ENCODE results near the gene C4orf50.

GRCh38 chr4:5892323-5893003 is 125.8 kb downstream of the C4orf50 start:
- no peak for TF ChIP-seq EZH2 (IDR thresholded peaks at IDR 0.05; ENCODE audit: insufficient read depth, poor library complexity, severe bottlenecking)
- no peak for TF ChIP-seq EZH2phosphoT487 (IDR thresholded peaks at IDR 0.05; ENCODE audit: insufficient read depth, low read depth)

All from GM23248 (cell line).